K562 (cell line): Measurements from ENCODE around the gene ATP6V0E1.

ENCODE experiments used
- CTCF ChIP-seq, 3 experiments: IDR thresholded peaks in 2 of 3; conservative IDR thresholded peaks in 1 of 3; 2 replicates each; pipeline ENCODE4 v1.5.1; 2011 to 2012; ENCODE audit warnings: low read length in 3 of 3, mild to moderate bottlenecking in 3 of 3, control low read depth in 2 of 3, improper control_type of control experiment in 1 of 3, inconsistent platforms in 1 of 3, low read depth in 1 of 3, mixed read lengths in 1 of 3, moderate library complexity in 1 of 3; ENCODE audit not compliant: insufficient read depth in 2 of 3
- EGR1 ChIP-seq: fragments of 450-650 bp; conservative IDR thresholded peaks from 2 replicates; pipeline ENCODE4 v1.6.1; 2017; ENCODE audit warnings: mild to moderate bottlenecking
- NRF1 ChIP-seq, 2 experiments: fragments of 450-650 bp; IDR thresholded peaks in 1 of 2; conservative IDR thresholded peaks in 1 of 2; 2 replicates each; pipeline ENCODE4 v1.6.1; 2014; ENCODE audit warnings: mild to moderate bottlenecking in 2 of 2
- PRDM10 ChIP-seq: fragments of 450-650 bp; IDR thresholded peaks from 2 replicates; pipeline ENCODE4 v1.6.1; 2018; ENCODE audit not compliant: partially characterized antibody
- RBBP5 ChIP-seq: fragments of 200-600 bp; sonication (generic); IDR thresholded peaks from 2 replicates; pipeline ENCODE4 v1.6.1; 2012; ENCODE audit warnings: borderline replicate concordance, mild to moderate bottlenecking, low read length, control low read depth, inconsistent platforms; ENCODE audit not compliant: insufficient read depth, poor library complexity, severe bottlenecking
- ZNF274 ChIP-seq: IDR thresholded peaks from 2 replicates; pipeline ENCODE4 v1.6.1; 2011; ENCODE audit warnings: low read depth, mild to moderate bottlenecking, low read length, moderate library complexity, borderline replicate concordance
- ZNF354B ChIP-seq: fragments of 250-450 bp; sonication (Bioruptor Pico); IDR thresholded peaks from 2 replicates; pipeline ENCODE4 v1.4.0; 2020
- TF ChIP-seq, protein P1 (sequence below): sonication (generic); formaldehyde crosslinking; IDR thresholded peaks from 2 replicates; pipeline ENCODE4 v1.8.1; 2023; ENCODE audit warnings: mild to moderate bottlenecking, missing genetic modification reagents, moderate library complexity
- TF ChIP-seq, protein P2 (sequence below): sonication (generic); formaldehyde crosslinking; IDR thresholded peaks from 2 replicates; pipeline ENCODE4 v1.9.0; 2022; ENCODE audit warnings: mild to moderate bottlenecking, missing genetic modification reagents

- TF ChIP-seq PRDM10 (no peak), EGR1 (no peak), NRF1 (conservative IDR thresholded peaks at IDR 0.05 in 1 of 2, IDR thresholded peaks at IDR 0.05 in 1 of 2) (no peak), ZNF274 (no peak), RBBP5 (no peak), CTCF (IDR thresholded peaks at IDR 0.05 in 2 of 3, conservative IDR thresholded peaks at IDR 0.05 in 1 of 3; ENCODE audit: insufficient read depth in 2 of 3, low read depth in 1 of 3, low read length in 3 of 3) (no peak), ZNF354B (CRISPR knock-in tag) (no peak)
- TF ChIP-seq, protein P1, sequence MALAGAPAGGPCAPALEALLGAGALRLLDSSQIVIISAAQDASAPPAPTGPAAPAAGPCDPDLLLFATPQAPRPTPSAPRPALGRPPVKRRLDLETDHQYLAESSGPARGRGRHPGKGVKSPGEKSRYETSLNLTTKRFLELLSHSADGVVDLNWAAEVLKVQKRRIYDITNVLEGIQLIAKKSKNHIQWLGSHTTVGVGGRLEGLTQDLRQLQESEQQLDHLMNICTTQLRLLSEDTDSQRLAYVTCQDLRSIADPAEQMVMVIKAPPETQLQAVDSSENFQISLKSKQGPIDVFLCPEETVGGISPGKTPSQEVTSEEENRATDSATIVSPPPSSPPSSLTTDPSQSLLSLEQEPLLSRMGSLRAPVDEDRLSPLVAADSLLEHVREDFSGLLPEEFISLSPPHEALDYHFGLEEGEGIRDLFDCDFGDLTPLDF, result no peak
- TF ChIP-seq, protein P2, sequence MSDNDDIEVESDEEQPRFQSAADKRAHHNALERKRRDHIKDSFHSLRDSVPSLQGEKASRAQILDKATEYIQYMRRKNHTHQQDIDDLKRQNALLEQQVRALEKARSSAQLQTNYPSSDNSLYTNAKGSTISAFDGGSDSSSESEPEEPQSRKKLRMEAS (CRISPR knock-in tag), result no peak
Observed at GRCh38 chr5:173055042-173055721, 71.6 kb downstream of the ATP6V0E1 start.
